Left renal pelvis (tissue), 4 donors: ENCODE results near the gene ATP13A2. TPM values are rescaled to one million over a fixed set of nuclear protein-coding genes. Genes with fewer than 3 reads are reported as not detected.
"Not testable (repeated sequence)": the region's sequence is repeated elsewhere in the genome, so short reads cannot be mapped to it uniquely, and the experiment has no call there.

Experiments used
- DNase-seq, 4 donors: peaks; one replicate each; pipeline ENCODE4 v3.0.0-alpha.2; 2013; ENCODE audit warnings: low read depth in 4 of 4, low spot score in 3 of 4
- polyA plus RNA-seq, 4 donors: library from polyadenylated mRNA; unstranded; fragments of 120-200 nt; gene quantifications; one replicate each; pipeline ENCODE4 v1.2.1, GENCODE V29; 2013; ENCODE audit not compliant: insufficient read length in 4 of 4

The ATP13A2 gene
- polyA plus RNA-seq, 4 donors: 25.5 to 38.0 (median 30.1) TPM

- DNase-seq: no peak
Observed at GRCh38 chr1:16965486-16966067, 46.2 kb downstream of the ATP13A2 start.

- not testable (repeated sequence) for DNase-seq
Observed at GRCh38 chr1:16964169-16964568, 47.6 kb downstream of the ATP13A2 start.

- no peak for DNase-seq
Observed at GRCh38 chr1:16961297-16962133, 50.2 kb downstream of the ATP13A2 start.

DNA sequence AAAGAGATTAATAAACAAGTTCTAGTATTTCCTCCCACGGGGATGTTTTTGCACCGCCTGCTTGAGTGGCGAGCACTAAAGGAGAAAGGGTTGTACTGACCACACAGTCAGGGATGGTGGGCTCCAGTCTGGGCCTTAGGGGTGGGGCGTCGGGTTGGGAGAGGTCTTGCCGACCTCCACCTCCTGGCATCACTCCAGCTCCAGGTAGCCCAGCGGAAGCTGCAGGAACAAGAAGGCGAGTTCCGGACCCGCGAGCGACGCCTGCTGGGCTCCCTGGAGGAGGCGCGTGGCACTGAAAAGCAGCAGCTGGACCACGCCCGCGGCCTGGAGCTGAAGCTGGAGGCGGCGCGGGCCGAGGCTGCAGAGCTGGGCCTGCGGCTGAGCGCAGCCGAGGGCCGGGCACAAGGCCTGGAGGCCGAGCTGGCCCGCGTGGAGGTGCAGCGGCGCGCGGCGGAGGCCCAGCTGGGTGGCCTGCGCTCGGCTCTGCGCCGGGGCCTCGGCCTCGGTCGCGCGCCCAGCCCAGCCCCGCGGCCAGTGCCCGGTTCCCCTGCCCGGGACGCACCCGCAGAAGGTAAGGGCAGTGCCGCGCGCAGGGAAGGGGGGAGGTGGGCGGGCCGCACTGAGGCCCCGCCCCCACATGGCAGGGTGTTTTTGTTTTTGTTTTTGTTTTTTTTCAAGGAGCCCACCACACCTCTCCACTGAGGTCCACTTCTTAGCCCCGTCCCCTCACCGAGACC, 51.0 kb downstream of the ATP13A2 start:
- no peak for DNase-seq

DNA sequence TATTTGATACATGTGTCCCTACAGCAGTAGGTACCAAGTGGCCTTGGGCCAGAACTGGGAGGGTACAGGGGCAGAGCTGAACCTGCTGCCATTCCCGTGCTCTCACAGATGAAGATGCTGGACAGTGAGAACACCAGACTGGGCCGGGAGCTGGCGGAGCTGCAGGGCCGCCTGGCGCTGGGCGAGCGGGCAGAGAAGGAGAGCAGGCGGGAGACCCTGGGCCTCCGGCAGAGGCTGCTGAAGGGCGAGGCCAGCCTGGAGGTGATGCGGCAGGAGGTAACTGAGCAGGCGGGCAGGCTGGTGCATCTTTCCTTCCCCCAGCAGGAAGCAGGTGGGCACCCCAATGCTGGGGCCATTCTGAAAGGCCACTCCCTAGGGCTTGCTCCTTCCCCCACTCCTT, 53.3 kb downstream of the ATP13A2 start:
- DNase-seq: no peak

DNA sequence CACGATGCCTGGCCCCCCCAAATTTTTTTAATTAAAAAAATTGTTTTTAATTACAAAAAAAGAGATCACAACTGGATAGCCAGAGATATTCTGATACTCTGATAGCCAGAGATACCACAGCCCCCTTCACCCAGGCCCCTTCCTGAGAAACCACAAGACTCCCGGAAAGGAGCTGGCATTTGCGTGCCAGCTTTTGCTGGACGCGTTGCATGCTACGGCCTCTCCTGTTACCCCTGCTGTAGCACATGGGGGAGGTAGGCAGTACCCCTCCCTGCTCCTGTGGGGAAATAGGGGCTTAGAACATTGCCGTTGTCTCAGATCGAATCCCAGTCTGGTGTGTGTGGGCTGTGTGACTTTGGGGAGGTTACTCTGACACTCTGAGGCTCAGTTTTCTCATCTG, 54.0 kb downstream of the ATP13A2 start:
- no peak for DNase-seq

DNA sequence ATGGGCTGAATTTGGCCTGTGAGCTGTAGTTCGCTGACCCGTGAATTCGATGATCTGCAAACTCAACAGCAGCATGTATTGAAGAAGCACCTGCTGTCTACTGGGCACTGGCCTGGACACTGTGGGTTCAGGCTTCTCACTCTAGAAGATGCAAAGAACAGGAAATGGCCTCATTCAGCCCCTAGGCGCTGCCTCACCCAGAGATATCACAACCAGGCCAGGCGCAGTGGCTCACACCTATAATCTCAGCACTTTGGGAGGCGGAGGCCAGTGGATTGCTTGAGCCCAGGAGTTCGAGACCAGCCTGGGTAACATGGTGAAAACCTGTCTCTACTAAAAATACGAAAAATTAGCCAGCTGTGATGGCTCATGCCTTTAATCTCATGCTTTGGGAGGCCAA, 55.0 kb downstream of the ATP13A2 start:
- DNase-seq: no peak

DNA sequence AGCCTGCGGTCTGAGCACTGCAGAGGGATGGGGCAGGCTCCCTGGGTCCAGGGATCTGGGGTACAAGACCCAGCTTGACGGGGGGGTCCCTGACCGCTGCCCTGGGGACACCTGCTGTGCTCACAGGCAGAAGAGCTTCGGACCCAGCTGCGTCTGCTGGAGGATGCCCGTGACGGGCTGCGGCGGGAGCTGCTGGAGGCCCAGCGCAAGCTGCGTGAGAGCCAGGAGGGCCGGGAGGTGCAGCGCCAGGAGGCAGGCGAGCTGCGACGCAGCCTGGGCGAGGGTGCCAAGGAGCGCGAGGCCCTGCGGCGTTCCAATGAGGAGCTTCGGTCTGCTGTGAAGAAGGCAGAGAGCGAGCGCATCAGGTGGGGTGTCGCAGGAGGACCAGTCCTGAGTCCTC, 56.5 kb downstream of the ATP13A2 start:
- DNase-seq: no peak

- no peak for DNase-seq
Observed at GRCh38 chr1:16954579-16954978, 57.1 kb downstream of the ATP13A2 start.

GRCh38 chr1:16952376-16952775, 59.4 kb downstream of the ATP13A2 start:
- not testable (repeated sequence) for DNase-seq

- not testable (repeated sequence) for DNase-seq
Observed at GRCh38 chr1:16949026-16949425, 62.7 kb downstream of the ATP13A2 start.

DNA sequence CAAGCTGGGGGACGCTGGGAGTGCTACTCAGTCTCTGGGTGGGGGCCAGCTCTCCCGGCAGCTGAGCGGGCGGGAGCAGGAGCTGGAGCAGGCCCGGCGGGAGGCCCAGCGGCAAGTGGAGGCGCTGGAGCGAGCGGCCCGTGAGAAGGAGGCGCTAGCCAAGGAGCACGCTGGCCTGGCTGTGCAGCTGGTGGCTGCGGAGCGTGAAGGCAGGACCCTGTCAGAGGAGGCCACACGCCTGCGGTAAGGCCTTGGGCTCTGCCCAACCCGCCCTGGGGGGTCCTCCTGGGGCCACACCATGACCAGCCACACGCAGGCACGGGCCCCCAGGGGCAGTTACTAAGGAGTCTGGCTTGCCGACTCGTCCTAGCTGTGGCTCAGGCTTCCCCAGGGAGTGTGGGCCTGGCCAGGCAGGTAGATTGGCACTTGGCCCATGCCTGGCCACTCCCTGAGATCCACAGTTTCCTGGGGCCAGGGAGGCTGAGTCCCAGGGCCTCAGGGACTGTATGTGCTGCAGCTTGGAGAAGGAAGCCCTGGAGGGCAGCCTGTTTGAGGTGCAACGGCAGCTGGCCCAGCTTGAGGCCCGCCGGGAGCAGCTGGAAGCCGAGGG, 63.3 kb downstream of the ATP13A2 start:
- DNase-seq: not testable (repeated sequence)

DNA sequence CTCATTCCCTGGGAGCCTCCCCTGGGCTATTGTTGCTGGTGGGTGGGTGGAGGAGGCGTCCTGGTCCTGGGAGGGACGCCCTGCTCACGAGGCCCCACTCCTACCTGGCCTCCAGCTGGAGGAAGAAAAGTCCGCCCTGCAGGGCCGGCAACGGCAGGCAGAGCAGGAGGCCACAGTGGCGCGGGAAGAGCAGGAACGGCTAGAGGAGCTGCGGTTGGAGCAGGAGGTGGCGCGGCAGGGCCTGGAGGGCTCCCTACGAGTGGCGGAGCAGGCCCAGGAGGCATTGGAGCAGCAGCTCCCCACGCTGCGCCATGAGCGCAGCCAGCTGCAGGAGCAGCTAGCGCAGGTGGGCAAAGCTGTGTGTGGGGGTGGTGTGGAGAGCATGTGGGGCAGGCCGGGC, 65.1 kb downstream of the ATP13A2 start:
- no peak for DNase-seq

DNA sequence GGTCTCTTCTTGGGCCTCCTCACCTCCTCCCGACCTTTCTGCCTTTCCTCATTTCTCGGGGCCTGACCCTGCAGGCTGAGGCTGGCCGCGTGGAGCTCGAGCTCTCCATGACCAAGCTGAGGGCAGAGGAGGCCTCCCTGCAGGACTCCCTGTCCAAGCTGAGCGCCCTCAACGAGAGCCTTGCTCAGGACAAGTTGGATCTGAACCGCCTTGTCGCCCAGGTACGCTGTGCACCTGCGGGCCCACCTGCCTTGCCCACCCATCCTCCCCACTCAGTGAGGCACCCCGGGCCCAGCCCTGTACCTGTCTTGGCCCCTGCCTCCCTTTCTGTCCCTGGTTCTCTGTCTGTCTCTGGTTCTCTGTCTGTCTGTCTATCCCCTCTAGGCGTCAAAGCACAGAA, 65.5 kb downstream of the ATP13A2 start:
- not testable (repeated sequence) for DNase-seq

DNA sequence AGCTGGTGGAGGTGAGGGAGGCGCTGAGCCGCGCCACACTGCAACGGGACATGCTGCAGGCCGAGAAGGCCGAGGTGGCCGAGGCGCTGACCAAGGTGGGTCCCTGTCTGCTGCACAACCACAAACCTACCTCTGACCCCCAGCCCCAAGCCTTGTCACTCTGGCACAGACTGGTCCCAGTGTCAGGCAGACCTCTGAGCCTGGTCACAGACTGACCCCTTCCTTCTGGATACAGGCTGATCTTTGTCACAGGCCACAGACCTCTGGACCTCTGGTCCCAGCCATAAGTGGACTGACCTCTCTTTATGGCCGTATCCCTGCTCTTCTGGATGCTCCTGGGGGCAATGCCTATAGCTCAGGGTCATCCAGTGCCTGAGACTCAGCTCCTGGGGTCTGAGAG, 66.2 kb downstream of the ATP13A2 start:
- DNase-seq: not testable (repeated sequence)

DNA sequence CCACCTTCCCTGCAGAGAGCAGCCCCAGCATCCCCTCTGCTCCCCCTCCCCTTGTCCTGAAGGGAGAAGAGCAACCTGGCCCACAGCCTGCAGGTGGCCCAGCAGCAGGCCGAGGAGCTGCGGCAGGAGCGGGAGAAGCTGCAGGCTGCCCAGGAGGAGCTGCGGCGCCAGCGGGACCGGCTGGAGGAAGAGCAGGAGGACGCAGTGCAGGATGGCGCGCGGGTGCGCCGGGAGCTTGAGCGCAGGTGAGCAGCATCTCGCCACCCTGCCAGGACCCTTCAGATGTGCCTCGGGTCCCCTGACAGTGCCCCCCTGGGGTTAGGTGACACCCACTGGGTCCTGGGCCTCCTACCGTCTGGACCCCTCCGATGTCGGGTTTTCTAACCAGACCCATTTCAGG, 67.7 kb downstream of the ATP13A2 start:
- DNase-seq: no peak

DNA sequence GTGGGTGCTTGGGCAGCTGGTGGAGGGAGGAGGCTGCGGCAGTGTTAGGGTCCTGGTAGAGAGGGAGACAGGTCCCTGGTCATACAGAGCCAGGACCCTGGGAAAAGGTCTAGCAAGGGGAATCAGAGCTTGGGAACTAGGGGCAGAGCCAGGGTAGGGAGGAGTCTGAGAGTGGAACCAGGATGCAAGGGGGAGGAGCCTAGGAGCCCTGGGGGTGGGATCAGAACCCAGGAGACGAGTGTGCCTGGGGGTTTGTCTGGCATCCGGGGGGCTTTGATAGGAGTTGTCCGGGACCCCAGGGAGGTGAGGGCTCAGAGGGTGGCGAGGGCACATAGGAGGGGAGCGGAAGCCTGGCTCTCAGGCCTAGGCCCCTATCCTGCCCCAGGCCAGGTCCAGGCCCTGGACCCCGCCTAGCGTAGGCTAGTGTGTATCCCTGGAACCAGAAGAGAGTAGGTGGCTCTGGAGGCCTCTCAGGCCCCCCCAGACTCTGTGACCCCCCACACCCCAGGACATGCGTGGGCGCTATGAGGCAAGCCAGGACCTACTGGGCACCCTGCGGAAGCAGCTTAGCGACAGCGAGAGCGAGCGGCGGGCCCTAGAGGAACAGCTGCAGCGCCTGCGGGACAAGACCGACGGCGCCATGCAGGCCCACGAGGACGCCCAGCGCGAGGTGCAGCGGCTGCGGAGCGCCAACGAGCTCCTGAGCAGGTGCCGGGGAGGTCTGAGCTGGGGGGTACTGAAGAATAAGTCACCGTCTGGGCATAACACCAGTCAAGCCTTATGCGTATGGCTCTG, 72.1 kb downstream of the ATP13A2 start:
- not testable (repeated sequence) for DNase-seq

- DNase-seq: no peak
Observed at GRCh38 chr1:16938351-16939321, 73.1 kb downstream of the ATP13A2 start.

DNA sequence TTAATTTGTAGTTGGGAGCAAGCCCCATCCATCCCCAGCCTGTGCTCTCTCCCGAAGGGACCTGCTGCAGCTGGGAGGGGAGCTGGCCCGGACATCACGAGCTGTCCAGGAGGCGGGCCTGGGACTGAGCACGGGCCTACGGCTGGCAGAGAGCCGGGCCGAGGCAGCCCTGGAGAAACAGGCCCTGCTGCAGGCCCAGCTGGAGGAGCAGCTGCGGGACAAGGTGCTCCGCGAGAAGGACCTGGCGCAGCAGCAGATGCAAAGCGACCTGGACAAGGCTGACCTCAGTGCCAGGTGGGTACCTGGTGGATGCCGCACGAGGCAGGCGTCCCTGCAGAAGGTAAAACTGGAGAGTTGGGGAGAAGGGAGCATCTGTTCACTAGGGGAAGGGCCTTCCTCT, 75.1 kb downstream of the ATP13A2 start:
- DNase-seq: not testable (repeated sequence)
